ENCODE measurements around the gene PDIK1L. TPM values are rescaled to one million over a fixed set of nuclear protein-coding genes. Genes with fewer than 3 reads are reported as not detected.
"Not testable (repeated sequence)": the region's sequence is repeated elsewhere in the genome, so short reads cannot be mapped to it uniquely, and the experiment has no call there.

Gene PDIK1L
- total RNA-seq, 1 experiment from 2014 or later: 5.6 TPM

DNA sequence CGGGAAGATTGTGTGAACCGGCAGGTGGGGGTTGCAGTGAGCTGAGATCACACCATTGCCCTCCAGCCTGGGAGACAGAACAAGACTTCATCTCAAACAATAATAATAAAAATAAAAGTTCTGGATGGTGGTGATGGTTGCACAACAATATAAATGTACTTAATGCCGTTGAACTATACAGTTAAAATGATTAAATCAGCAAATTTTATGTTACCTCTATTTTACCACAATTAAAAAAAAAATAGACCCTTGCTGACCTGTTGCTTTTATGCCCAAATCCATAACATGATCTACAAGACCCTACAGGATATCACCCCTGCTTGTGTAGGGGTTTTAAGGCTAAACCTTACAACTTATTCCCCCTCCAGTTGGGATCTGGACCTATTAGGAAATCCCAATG, 11.8 kb upstream of the PDIK1L start:
- Mint-ChIP-seq H3K36me3 (ENCODE audit: insufficient read depth in 1 of 3, low read depth in 3 of 3) (no peaks in the 10 kb centered on the region), H3K4me1 (peaks cover 1 to 9% of the 10 kb centered on the region in 2 experiments), H3K27ac (no peak overlapping the region), H3K4me3 (no peak overlapping the region), H3K27me3 (ENCODE audit: low read depth) (peaks cover 16% of the 10 kb centered on the region), H3K9me3 (no peaks in the 10 kb centered on the region)
- Histone ChIP-seq H3K79me1 (ENCODE audit: insufficient read depth, low read depth, low read length, poor library complexity, severe bottlenecking) (no peaks in the 10 kb centered on the region), H2BK12ac (ENCODE audit: insufficient read length, low read depth, low read length) (no peak overlapping the region), H3K27ac (ENCODE audit: insufficient read length, low read depth, low read length) (no peak overlapping the region), H3K79me2 (ENCODE audit: insufficient read depth, low read length) (no peaks in the 10 kb centered on the region), H3K9ac (ENCODE audit: extremely low read depth, insufficient read length, low read length) (no peak overlapping the region), H3K23ac (ENCODE audit: insufficient read length, low read depth, low read length) (no peak overlapping the region), H2AFZ (ENCODE audit: low read length) (no peak overlapping the region), H4K8ac (replicated peaks; ENCODE audit: insufficient read length, low read depth, low read length) (no peak overlapping the region), H3T11ph (ENCODE audit: low read length) (no peak overlapping the region), H3K27me3 (ENCODE audit: insufficient read depth, low read length) (no peaks in the 10 kb centered on the region), H3K18ac (ENCODE audit: insufficient read length, low read depth, low read length) (no peak overlapping the region), H3K9me3 (ENCODE audit: control insufficient read depth, low read depth, low read length) (no peaks in the 10 kb centered on the region), H3K4ac (ENCODE audit: low read depth, low read length) (no peak overlapping the region), H2BK120ac (ENCODE audit: low read depth, low read length, poor library complexity, severe bottlenecking) (no peak overlapping the region), H2BK5ac (ENCODE audit: insufficient read length, low read length) (no peak overlapping the region), H2BK15ac (ENCODE audit: low read depth, low read length) (no peak overlapping the region), H2AK5ac (ENCODE audit: insufficient read length, low read length) (no peak overlapping the region), H4K5ac (ENCODE audit: insufficient read length, low read depth, low read length) (no peak overlapping the region), H3K4me2 (ENCODE audit: insufficient read depth, insufficient read length, low read length) (no peak overlapping the region), H2BK20ac (ENCODE audit: low read depth, low read length, poor library complexity, severe bottlenecking) (no peak overlapping the region), H4K91ac (ENCODE audit: insufficient read length, low read depth, low read length) (no peak overlapping the region), H4K20me1 (ENCODE audit: control insufficient read depth, insufficient read depth, insufficient read length) (no peaks in the 10 kb centered on the region), H3K14ac (ENCODE audit: insufficient read depth, low read length) (no peak overlapping the region), H3K4me1 (ENCODE audit: insufficient read depth, low read length) (peaks cover 3% of the 10 kb centered on the region; the same call in 1 of the 2 replicates), H3K23me2 (ENCODE audit: insufficient read length, low read depth, low read length, poor library complexity, severe bottlenecking) (no peaks in the 10 kb centered on the region), H3K56ac (ENCODE audit: insufficient read length, low read depth, low read length) (no peak overlapping the region)
- WGBS (ENCODE audit: extremely low coverage, insufficient read length, low lambda C conversion rate): no CpG with 5 or more reads among the region's 3 CpGs
- TF ChIP-seq, protein P1, sequence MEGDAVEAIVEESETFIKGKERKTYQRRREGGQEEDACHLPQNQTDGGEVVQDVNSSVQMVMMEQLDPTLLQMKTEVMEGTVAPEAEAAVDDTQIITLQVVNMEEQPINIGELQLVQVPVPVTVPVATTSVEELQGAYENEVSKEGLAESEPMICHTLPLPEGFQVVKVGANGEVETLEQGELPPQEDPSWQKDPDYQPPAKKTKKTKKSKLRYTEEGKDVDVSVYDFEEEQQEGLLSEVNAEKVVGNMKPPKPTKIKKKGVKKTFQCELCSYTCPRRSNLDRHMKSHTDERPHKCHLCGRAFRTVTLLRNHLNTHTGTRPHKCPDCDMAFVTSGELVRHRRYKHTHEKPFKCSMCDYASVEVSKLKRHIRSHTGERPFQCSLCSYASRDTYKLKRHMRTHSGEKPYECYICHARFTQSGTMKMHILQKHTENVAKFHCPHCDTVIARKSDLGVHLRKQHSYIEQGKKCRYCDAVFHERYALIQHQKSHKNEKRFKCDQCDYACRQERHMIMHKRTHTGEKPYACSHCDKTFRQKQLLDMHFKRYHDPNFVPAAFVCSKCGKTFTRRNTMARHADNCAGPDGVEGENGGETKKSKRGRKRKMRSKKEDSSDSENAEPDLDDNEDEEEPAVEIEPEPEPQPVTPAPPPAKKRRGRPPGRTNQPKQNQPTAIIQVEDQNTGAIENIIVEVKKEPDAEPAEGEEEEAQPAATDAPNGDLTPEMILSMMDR (conservative IDR thresholded peaks at IDR 0.05): no peak
- DNase-seq: no peak

DNA sequence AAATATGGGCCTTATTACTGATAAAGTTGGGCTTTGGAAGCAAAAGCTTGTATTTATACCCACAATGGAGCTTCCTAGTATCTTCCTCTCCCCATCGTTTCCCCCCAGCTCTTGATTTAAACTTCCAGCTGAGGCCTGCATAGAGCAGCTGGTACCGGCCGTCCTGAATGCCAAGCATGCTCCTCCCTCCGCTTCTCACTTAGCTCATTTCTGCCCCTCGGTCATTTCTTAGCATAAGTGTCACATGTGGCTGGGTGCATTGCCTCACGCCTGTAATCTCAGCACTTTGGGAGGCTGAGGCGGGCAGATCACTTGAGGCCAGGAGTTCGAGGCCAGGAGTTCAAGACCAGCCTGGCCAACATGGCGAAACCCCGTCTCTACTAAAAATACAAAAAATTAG, 11.4 kb upstream of the PDIK1L start:
- H3K9me3 ChIP-seq (ENCODE audit: control insufficient read depth, low read depth, low read length); H3K23ac ChIP-seq (ENCODE audit: insufficient read length, low read depth, low read length); H3K4me2 ChIP-seq (ENCODE audit: insufficient read depth, insufficient read length, low read length); H3K79me2 ChIP-seq (ENCODE audit: insufficient read depth, low read length); H2BK15ac ChIP-seq (ENCODE audit: low read depth, low read length); DNase-seq; H3K4me1 Mint-ChIP-seq; H4K5ac ChIP-seq (ENCODE audit: insufficient read length, low read depth, low read length); H2AFZ ChIP-seq (ENCODE audit: low read length); H3K27ac ChIP-seq (ENCODE audit: insufficient read length, low read depth, low read length); H3K23me2 ChIP-seq (ENCODE audit: insufficient read length, low read depth, low read length, poor library complexity, severe bottlenecking); H2BK5ac ChIP-seq (ENCODE audit: insufficient read length, low read length); H3K56ac ChIP-seq (ENCODE audit: insufficient read length, low read depth, low read length); H3K9ac ChIP-seq (ENCODE audit: extremely low read depth, insufficient read length, low read length); H2BK20ac ChIP-seq (ENCODE audit: low read depth, low read length, poor library complexity, severe bottlenecking); H3K18ac ChIP-seq (ENCODE audit: insufficient read length, low read depth, low read length); H3K9me3 Mint-ChIP-seq; H3K27me3 ChIP-seq (ENCODE audit: insufficient read depth, low read length); H3K27ac Mint-ChIP-seq; H3K4me3 Mint-ChIP-seq; H2BK120ac ChIP-seq (ENCODE audit: low read depth, low read length, poor library complexity, severe bottlenecking); H3T11ph ChIP-seq (ENCODE audit: low read length); H3K4ac ChIP-seq (ENCODE audit: low read depth, low read length); H4K8ac ChIP-seq (replicated peaks; ENCODE audit: insufficient read length, low read depth, low read length); H4K91ac ChIP-seq (ENCODE audit: insufficient read length, low read depth, low read length); H3K36me3 Mint-ChIP-seq (ENCODE audit: insufficient read depth in 1 of 3, low read depth in 3 of 3); H4K20me1 ChIP-seq (ENCODE audit: control insufficient read depth, insufficient read depth, insufficient read length); H3K79me1 ChIP-seq (ENCODE audit: insufficient read depth, low read depth, low read length, poor library complexity, severe bottlenecking); H2AK5ac ChIP-seq (ENCODE audit: insufficient read length, low read length); H2BK12ac ChIP-seq (ENCODE audit: insufficient read length, low read depth, low read length); H3K14ac ChIP-seq (ENCODE audit: insufficient read depth, low read length); H3K4me1 ChIP-seq (ENCODE audit: insufficient read depth, low read length): not testable (repeated sequence)
- no CpG with 5 or more reads among the region's 10 CpGs for WGBS (ENCODE audit: extremely low coverage, insufficient read length, low lambda C conversion rate)
- peaks cover 17% of the 10 kb centered on the region for H3K27me3 Mint-ChIP-seq (ENCODE audit: low read depth)
